T-cell (primary cell): ENCODE measurements around the gene NAV2. TPM values are rescaled to one million over a fixed set of nuclear protein-coding genes. Genes with fewer than 3 reads are reported as not detected.

Experiments used
- ATAC-seq, 4 experiments: fragments of 200-7000 bp in 3 of 4; fragments of 150-1000 bp in 1 of 4; cut with Tn5 transposase; replicated peaks in 1 of 4; 1 replicate in 3 of 4; 2 replicates in 1 of 4; pipeline ENCODE4 v1.10.0; 2021; ENCODE audit warnings: moderate library complexity in 3 of 4, mild to moderate bottlenecking in 2 of 4, moderate number of reproducible peaks in 1 of 4
- CTCF ChIA-PET, 2 donors: fragments of 300-600 bp; sonication (Branson Sonifier 250); formaldehyde crosslinking; loops; one replicate each; lab custom pipeline; 2022; ENCODE audit warnings: antibody characterized with exemption in 2 of 2; lab: Charles Lee
- POLR2A ChIA-PET, 2 donors: fragments of 300-600 bp; sonication (Branson Sonifier 250); formaldehyde crosslinking; loops; one replicate each; lab custom pipeline; 2022; ENCODE audit warnings: antibody characterized with exemption in 2 of 2; lab: Charles Lee
- DNase-seq, 35 experiments: peaks; one replicate each; pipeline versions ENCODE4 v3.0.0 to v3.0.0-alpha.2; 2013 to 2023
- H3K27ac ChIP-seq: one replicate; pipeline ENCODE4 v1.5.1; 2013; ENCODE audit warnings: low read length
- H3K27me3 ChIP-seq, 2 experiments: replicated peaks in 1 of 2; 1 replicate in 1 of 2; 2 replicates in 1 of 2; pipeline versions ENCODE4 v1.6.1 to v1.7.0; 2013; ENCODE audit warnings: low read length in 1 of 2, mixed read lengths in 1 of 2; ENCODE audit not compliant: control insufficient read depth in 2 of 2, insufficient read depth in 2 of 2; ENCODE audit errors: extremely low read depth in 1 of 2
- H3K36me3 ChIP-seq, 2 donors: 1 replicate in 1 of 2; 2 replicates in 1 of 2; pipeline versions ENCODE4 v1.6.1 to v1.7.0; 2013; ENCODE audit warnings: low read length in 1 of 2; ENCODE audit not compliant: control insufficient read depth in 2 of 2, insufficient read depth in 1 of 2; ENCODE audit errors: extremely low read depth in 1 of 2
- H3K4me1 ChIP-seq, 2 experiments: 1 replicate in 1 of 2; 2 replicates in 1 of 2; pipeline versions ENCODE4 v1.6.1 to v1.7.0; 2013; ENCODE audit warnings: low read length in 2 of 2, mixed read lengths in 1 of 2; ENCODE audit not compliant: insufficient read depth in 2 of 2, control insufficient read depth in 1 of 2; ENCODE audit errors: extremely low read depth in 1 of 2
- H3K4me3 ChIP-seq, 2 donors: 1 replicate in 1 of 2; 2 replicates in 1 of 2; pipeline versions ENCODE4 v1.5.1 to v1.7.0; 2013; ENCODE audit warnings: mild to moderate bottlenecking in 2 of 2, low read length in 1 of 2, moderate library complexity in 1 of 2; ENCODE audit not compliant: control insufficient read depth in 1 of 2; ENCODE audit errors: extremely low read depth in 1 of 2
- H3K9me3 ChIP-seq: 2 replicates; pipeline ENCODE4 v1.7.0; 2013
- H3K27ac Mint-ChIP-seq, 2 donors: one replicate each; pipeline ENCODE4 v1.8.0; 2020 to 2021; ENCODE audit warnings: mild to moderate bottlenecking in 2 of 2, mixed read lengths in 2 of 2
- H3K27me3 Mint-ChIP-seq, 2 donors: one replicate each; pipeline ENCODE4 v1.8.0; 2021 to 2022; ENCODE audit warnings: mixed read lengths in 2 of 2
- H3K36me3 Mint-ChIP-seq: one replicate; pipeline ENCODE4 v1.8.0; 2021; ENCODE audit warnings: mixed read lengths
- H3K4me1 Mint-ChIP-seq, 3 donors: one replicate each; pipeline ENCODE4 v1.8.0; 2020 to 2022; ENCODE audit warnings: mixed read lengths in 3 of 3, mild to moderate bottlenecking in 1 of 3
- H3K4me3 Mint-ChIP-seq, 3 donors: one replicate each; pipeline ENCODE4 v1.8.0; 2020 to 2022; ENCODE audit warnings: mild to moderate bottlenecking in 3 of 3, mixed read lengths in 3 of 3, moderate library complexity in 3 of 3
- H3K9me3 Mint-ChIP-seq, 3 donors: one replicate each; pipeline ENCODE4 v1.8.0; 2020 to 2022; ENCODE audit warnings: mixed read lengths in 3 of 3
- WGBS: methylation state at CpG from one replicate; pipeline ENCODE4 v1.1.5; 2013; ENCODE audit warnings: missing lambda C conversion rate; ENCODE audit not compliant: insufficient coverage; 5-methylcytosine and 5-hydroxymethylcytosine counted together
- total RNA-seq, 35 experiments: library from RNA in 6 of 35; stranded (reverse) in 6 of 35; fragments of 120-200 nt in 1 of 35; gene quantifications; one replicate each; pipeline versions ENCODE4 v1.2.1 to v1.2.4 and lab custom pipeline; 2013 to 2026

Gene NAV2
- total RNA-seq, 5 donors from 2014 or later (not counting 1 experiment from before 2014, with no cell fraction given), result 0.55 to 3.0 (median 1.8) TPM

DNA sequence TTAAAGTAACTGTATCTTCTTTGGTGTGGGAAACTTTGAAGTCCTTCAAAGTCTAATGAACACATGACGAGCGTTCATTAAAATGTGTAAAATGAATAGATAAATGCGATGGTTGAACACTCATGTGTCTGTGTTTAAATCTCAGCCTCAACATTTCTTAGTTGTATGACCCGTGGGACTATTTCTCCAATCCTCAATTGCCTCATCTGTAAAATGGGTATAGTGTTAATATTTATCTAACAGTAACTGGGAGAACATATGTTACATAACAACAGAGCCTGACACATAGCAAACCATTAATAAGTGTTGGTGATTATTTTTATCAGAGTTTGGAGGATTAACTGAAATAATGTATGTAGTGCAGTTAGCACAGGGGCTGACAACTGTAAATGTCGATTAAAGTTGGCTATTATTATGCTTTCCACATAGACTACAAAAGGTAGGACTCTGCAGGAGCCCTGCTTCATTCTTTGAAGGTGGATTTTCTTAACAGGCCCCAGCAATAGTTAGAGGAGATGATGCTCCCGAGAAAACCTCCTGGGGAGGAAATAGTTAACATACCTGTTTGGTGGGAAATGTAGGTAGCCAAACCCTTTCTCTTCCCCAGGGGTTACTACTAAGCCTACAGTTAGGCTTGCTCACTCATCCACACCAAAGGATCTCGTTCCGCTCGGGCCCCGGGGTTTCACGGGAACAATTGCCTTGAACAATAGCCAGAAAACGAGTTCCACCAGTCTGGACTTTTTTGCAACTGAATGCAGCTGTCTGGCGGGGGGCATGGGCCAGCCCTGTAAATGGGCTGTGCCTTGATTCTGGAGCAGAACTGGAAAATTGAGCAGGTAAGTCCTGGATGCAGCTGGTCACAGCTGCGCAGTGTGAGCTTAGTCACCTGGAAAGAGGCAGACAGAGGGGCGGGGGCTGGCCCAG, 314.3 kb downstream of the NAV2 start:
- H3K27me3 Mint-ChIP-seq, result peaks cover 0 to 4% of the 10 kb centered on the region in 2 donors

DNA sequence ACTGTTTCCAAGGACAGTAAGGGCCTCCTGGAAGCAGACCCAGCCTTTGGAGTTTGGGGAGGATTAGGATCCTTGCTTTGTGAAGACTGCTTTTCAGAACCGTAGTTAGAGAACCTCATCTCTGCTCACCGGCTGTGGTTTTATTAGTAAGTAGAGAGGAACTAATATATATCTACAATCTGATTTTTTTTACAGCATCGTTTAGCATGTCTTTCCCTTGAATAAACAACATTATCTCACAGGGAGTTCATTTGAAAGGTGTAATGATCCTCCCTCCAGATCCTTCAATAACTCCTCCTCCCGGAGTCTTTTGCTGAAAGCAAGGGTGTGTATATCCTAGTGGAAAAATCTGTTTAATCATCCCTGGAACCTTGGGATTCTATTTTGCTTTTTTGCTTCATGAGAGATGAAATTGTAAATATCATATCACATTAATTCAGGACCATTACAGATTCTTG, 314.9 kb downstream of the NAV2 start:
- peaks cover 0 to 8% of the 10 kb centered on the region in 2 donors for H3K27me3 Mint-ChIP-seq
- no peaks in the 10 kb centered on the region for H3K36me3 Mint-ChIP-seq
- no peaks in the 10 kb centered on the region for H3K9me3 ChIP-seq
- CTCF ChIA-PET, result no interaction called here
- no CpG with 5 or more reads among the region's 4 CpGs for WGBS
- H3K27ac ChIP-seq, result no peak overlapping the region
- POLR2A ChIA-PET, result no interaction called here
- H3K27ac Mint-ChIP-seq, result no peak overlapping the region
- DNase-seq (no peak), ATAC-seq (no peak)
- no peak overlapping the region for H3K4me3 Mint-ChIP-seq
- no peaks in the 10 kb centered on the region for H3K36me3 ChIP-seq
- no peak overlapping the region for H3K4me3 ChIP-seq
- no peaks in the 10 kb centered on the region for H3K9me3 Mint-ChIP-seq
- H3K4me1 ChIP-seq, result no peaks in the 10 kb centered on the region
- peaks cover 0 to 6% of the 10 kb centered on the region in 2 experiments for H3K27me3 ChIP-seq
- no peaks in the 10 kb centered on the region for H3K4me1 Mint-ChIP-seq

More for the DNA sequence above, 314.3 kb downstream of the NAV2 start:
- Histone ChIP-seq H3K4me1 (no peaks in the 10 kb centered on the region), H3K27me3 (peaks cover 0 to 6% of the 10 kb centered on the region in 2 experiments), H3K4me3 (no peak overlapping the region), H3K9me3 (no peaks in the 10 kb centered on the region), H3K27ac (no peak overlapping the region), H3K36me3 (no peaks in the 10 kb centered on the region)
- no peak overlapping the region for H3K4me3 Mint-ChIP-seq
- 79% methylated on average over 6 of the region's 15 CpGs for WGBS
- no peaks in the 10 kb centered on the region for H3K9me3 Mint-ChIP-seq
- no peaks in the 10 kb centered on the region for H3K36me3 Mint-ChIP-seq
- no peak for DNase-seq
- ATAC-seq, result no peak
- H3K27ac Mint-ChIP-seq, result no peak overlapping the region
- no peaks in the 10 kb centered on the region for H3K4me1 Mint-ChIP-seq
- ChIA-PET POLR2A (no interaction called here), CTCF (interaction anchor here in 1 of 2 donors (0.5 kb wide), 1 partner anchor 469 kb away, joined by 8 read pairs; no protein-coding TSS in a partner anchor)

DNA sequence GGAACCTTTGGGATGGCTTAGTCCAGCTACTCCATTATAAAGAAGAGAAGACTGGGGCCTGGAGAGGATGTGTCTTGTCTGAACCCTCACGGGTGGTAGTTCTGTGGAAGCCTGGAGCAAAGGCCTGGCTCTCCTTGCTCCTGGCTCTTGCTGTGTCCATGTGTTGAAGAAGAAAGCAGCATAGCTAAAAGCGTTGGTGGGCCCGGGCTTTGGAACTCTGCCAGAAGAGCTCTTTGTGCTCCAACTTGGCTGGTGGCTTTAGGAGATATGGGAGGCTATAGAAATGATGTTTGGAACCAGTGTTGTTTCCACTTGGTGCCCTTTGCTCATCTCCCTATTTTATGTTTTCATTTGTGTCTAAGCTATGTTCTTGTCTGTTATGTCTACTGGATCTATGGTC, 316.6 kb downstream of the NAV2 start:
- WGBS, result no CpG with 5 or more reads among the region's 3 CpGs
- no peaks in the 10 kb centered on the region for H3K4me1 ChIP-seq
- H3K27ac Mint-ChIP-seq, result no peak overlapping the region
- H3K4me3 Mint-ChIP-seq, result no peak overlapping the region
- CTCF ChIA-PET, result interaction anchor here in 1 of 2 donors (0.6 kb wide), 1 partner anchor 614 kb away, joined by 3 read pairs; no protein-coding TSS in a partner anchor
- POLR2A ChIA-PET, result interaction anchor here in 1 of 2 donors (0.6 kb wide), 1 partner anchor 47 kb away, joined by 11 read pairs; no protein-coding TSS in a partner anchor
- no peaks in the 10 kb centered on the region for H3K36me3 Mint-ChIP-seq
- no peaks in the 10 kb centered on the region for H3K4me1 Mint-ChIP-seq
- H3K9me3 ChIP-seq, result no peaks in the 10 kb centered on the region
- ATAC-seq (no peak), DNase-seq (no peak)
- H3K36me3 ChIP-seq, result no peaks in the 10 kb centered on the region
- H3K27me3 ChIP-seq, result peaks cover 0 to under 1% of the 10 kb centered on the region in 2 experiments
- no peak overlapping the region for H3K27ac ChIP-seq
- H3K9me3 Mint-ChIP-seq, result no peaks in the 10 kb centered on the region
- no peak overlapping the region for H3K4me3 ChIP-seq
- peaks cover 0 to 7% of the 10 kb centered on the region in 2 donors for H3K27me3 Mint-ChIP-seq

DNA sequence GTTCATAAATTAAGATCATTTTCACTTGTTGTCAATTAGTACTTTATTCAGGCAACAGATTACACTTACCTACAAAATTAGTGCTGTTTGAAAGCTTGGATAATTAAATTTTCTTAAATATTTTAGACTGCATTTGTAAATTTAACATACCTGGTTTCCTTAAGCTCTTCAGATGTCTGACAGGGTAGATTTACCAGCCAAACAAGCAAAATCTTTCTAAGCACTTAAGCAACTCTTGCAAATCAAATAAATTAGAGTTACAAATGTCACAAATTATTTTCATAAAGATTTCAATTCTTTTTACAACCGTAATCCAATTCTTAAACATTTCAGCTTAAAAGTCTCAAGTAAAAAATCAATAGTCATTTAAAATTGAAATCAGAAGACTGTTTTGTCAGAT, 317.8 kb downstream of the NAV2 start:
- no peaks in the 10 kb centered on the region for H3K36me3 Mint-ChIP-seq
- Histone ChIP-seq H3K27ac (no peak overlapping the region), H3K4me3 (no peak overlapping the region), H3K4me1 (no peaks in the 10 kb centered on the region), H3K27me3 (peaks cover 0 to 2% of the 10 kb centered on the region in 2 experiments), H3K36me3 (no peaks in the 10 kb centered on the region), H3K9me3 (no peaks in the 10 kb centered on the region)
- DNase-seq (no peak), ATAC-seq (no peak)
- no peaks in the 10 kb centered on the region for H3K9me3 Mint-ChIP-seq
- ChIA-PET CTCF (no interaction called here), POLR2A (no interaction called here)
- no peaks in the 10 kb centered on the region for H3K4me1 Mint-ChIP-seq
- H3K27ac Mint-ChIP-seq, result no peak overlapping the region
- H3K4me3 Mint-ChIP-seq, result no peak overlapping the region
- H3K27me3 Mint-ChIP-seq, result peaks cover 0 to 12% of the 10 kb centered on the region in 2 donors
- WGBS, result no CpG with 5 or more reads among the region's 1 CpG

DNA sequence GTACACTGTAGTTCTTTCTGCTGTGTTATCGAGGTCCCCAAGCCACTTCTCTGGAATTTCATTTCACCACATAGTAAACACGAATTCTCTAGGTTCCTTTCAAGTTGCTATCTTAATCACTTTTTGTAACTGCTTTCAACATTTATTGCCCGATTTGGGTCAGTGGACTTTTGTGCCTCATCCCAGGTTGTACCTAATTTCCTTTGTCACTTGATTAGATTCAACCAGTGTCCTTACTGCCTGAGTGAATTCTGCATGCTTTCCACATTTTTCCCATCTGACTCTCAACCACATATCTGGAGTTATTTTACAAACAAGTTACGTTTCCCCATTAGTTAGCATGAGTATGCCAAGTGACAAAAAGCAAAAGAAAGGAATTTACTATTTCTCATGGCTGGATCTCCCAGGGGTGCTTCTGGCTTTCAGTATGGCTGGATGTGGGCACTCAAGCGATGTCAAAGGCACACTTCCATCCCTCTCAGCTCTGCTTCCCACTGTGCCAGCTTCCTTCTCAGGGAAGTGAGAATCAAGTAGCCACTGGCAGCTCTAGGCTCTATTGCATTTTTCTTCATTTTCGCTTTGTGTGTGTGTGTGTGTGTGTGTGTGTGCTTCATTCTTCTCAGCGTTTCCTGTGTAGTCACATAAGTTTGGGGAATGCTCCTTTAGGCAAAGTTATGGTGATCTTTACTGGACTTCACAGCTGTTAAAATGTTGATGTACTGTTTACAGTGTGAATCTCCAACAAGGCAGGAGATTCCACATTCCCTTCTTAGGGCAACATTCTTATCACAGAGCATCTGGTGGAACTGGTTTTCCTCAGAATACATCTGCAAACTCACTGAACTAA, 318.7 kb downstream of the NAV2 start:
- no peak for ATAC-seq

DNA sequence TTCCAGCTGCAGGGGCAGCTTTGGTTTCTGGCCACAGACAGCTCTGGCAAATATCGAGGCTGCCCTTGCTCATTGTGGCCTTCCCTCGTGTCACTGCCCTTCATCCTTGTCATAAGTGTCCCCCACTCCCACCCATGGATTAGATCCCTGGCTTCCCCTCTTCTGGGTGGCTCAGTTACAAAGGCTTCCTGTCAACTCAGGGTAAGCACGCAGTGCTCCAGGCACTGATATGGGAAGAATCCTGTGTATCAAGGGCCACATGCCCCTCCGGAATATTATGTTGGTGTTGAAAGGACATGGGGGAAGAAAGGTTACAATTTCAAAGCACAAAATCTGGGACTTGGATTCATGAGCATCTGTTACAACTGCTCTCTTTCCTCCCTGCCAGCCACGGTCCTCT, 319.5 kb downstream of the NAV2 start:
- no peak overlapping the region for H3K4me3 Mint-ChIP-seq
- WGBS, result no CpG with 5 or more reads among the region's 5 CpGs
- ChIA-PET POLR2A (no interaction called here), CTCF (no interaction called here)
- no peak overlapping the region for H3K27ac Mint-ChIP-seq
- H3K27me3 ChIP-seq, result peaks cover 0 to 6% of the 10 kb centered on the region in 2 experiments
- peaks cover 0 to 13% of the 10 kb centered on the region in 2 donors for H3K27me3 Mint-ChIP-seq
- no peaks in the 10 kb centered on the region for H3K9me3 Mint-ChIP-seq
- DNase-seq (no peak), ATAC-seq (no peak)
- no peaks in the 10 kb centered on the region for H3K4me1 ChIP-seq
- no peaks in the 10 kb centered on the region for H3K4me1 Mint-ChIP-seq
- no peaks in the 10 kb centered on the region for H3K36me3 ChIP-seq
- no peak overlapping the region for H3K27ac ChIP-seq
- no peaks in the 10 kb centered on the region for H3K9me3 ChIP-seq
- H3K4me3 ChIP-seq, result no peak overlapping the region
- no peaks in the 10 kb centered on the region for H3K36me3 Mint-ChIP-seq

More for the DNA sequence above, 318.7 kb downstream of the NAV2 start:
- no peaks in the 10 kb centered on the region for H3K36me3 Mint-ChIP-seq
- no peaks in the 10 kb centered on the region for H3K36me3 ChIP-seq
- no peaks in the 10 kb centered on the region for H3K4me1 Mint-ChIP-seq
- H3K4me1 ChIP-seq, result no peaks in the 10 kb centered on the region
- peaks cover 0 to 6% of the 10 kb centered on the region in 2 experiments for H3K27me3 ChIP-seq
- H3K4me3 ChIP-seq, result no peak overlapping the region
- H3K4me3 Mint-ChIP-seq, result no peak overlapping the region
- H3K9me3 Mint-ChIP-seq, result no peaks in the 10 kb centered on the region
- CTCF ChIA-PET, result no interaction called here
- H3K27me3 Mint-ChIP-seq, result peaks cover 0 to 12% of the 10 kb centered on the region in 2 donors
- H3K9me3 ChIP-seq, result no peaks in the 10 kb centered on the region
- no peak overlapping the region for H3K27ac Mint-ChIP-seq
- WGBS, result 75% methylated on average over 3 of the region's 7 CpGs
- H3K27ac ChIP-seq, result no peak overlapping the region
- no peak for DNase-seq
- POLR2A ChIA-PET, result no interaction called here
